Gastrocnemius medialis (tissue), 4 donors: ENCODE measurements around the gene CCDC106.

Experiments used
- CTCF ChIP-seq, 5 experiments: fragments of 450-650 bp in 3 of 5; fragments of 200-600 bp in 2 of 5; sonication (generic) in 2 of 5; IDR thresholded peaks in 4 of 5; conservative IDR thresholded peaks in 1 of 5; 1 replicate in 4 of 5; 2 replicates in 1 of 5; pipeline ENCODE4 v1.5.1; 2016 to 2019; ENCODE audit warnings: antibody characterized with exemption in 5 of 5, mild to moderate bottlenecking in 3 of 5, moderate library complexity in 3 of 5
- POLR2A ChIP-seq, 2 donors: fragments of 450-650 bp; IDR thresholded peaks; one replicate each; pipeline ENCODE4 v1.6.1; 2017; ENCODE audit warnings: antibody characterized with exemption in 2 of 2, mild to moderate bottlenecking in 2 of 2, moderate library complexity in 2 of 2

GRCh38 chr19:55697069-55697440, 49.0 kb downstream of the CCDC106 start:
- no peak for TF ChIP-seq POLR2A (IDR thresholded peaks at IDR 0.05)
- TF ChIP-seq CTCF (IDR thresholded peaks at IDR 0.05 in 4 of 5, conservative IDR thresholded peaks at IDR 0.05 in 1 of 5) = no peak
